ENCODE data around the gene HERC2. TPM values are rescaled to one million over a fixed set of nuclear protein-coding genes. Genes with fewer than 3 reads are reported as not detected.
"Not testable (repeated sequence)": the region's sequence is repeated elsewhere in the genome, so short reads cannot be mapped to it uniquely, and the experiment has no call there.

HERC2 gene
- total RNA-seq (69.0 TPM), polyA plus RNA-seq (10 to 100 TPM in 2 of 4 donors, 1 to 10 TPM in 2; 8.2 to 13.2 (median 10.0) TPM)

DNA sequence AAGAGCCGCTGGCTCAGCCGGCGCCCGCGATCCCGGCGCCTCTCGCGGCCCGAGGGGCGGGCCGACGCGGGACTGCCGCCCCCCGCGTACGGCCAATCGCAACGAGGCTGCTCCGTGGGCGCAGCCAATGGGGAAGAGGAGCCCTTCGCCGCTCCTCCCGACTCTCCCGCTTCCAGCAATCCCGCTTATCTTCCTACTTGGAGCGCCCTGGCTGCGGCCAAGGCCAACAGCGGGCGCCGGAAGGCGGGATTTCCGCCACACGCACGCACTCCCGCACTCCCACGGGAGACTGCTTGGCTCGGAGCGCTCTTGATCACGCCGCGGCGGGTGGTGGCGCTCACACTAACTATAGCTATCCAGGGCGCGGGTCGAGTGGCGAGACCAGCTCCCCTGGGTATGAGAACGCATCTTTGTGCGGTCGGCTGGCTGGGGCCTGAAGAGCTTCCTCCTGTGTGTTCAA lies at the start of gene HERC2:
TSS of gene HERC2 (minus strand) at position 51 of the 460 bp plus-strand sequence. CDS start 746 bp downstream, outside the sequence.
- not testable (repeated sequence) for H3K9me3 ChIP-seq (ENCODE audit: control insufficient read depth in 2 of 2, low read length in 2 of 2); H3K27ac ChIP-seq (ENCODE audit: insufficient read depth, low read length, poor library complexity, severe bottlenecking); DNase-seq; ATAC-seq (ENCODE audit: low read depth in 2 of 2); H3K36me3 Mint-ChIP-seq; H3K9me3 Mint-ChIP-seq; H3K27me3 Mint-ChIP-seq; H3K36me3 ChIP-seq (ENCODE audit: control insufficient read depth, insufficient read depth, low read length); H3K4me1 ChIP-seq (ENCODE audit: control insufficient read depth, insufficient read depth, low read length, poor library complexity, severe bottlenecking); H3K27me3 ChIP-seq (ENCODE audit: control insufficient read depth, insufficient read depth, low read length)
- H3K4me3 ChIP-seq (ENCODE audit: low read depth, low read length) = peak within 1 kb of the TSS; percentile 19
- Mint-ChIP-seq H3K27ac (peak within 1 kb of the TSS; percentile 80 to 96 (median 95)), H3K4me3 (peak within 1 kb of the TSS; percentile 97 to 99 (median 98)), H3K4me1 (peaks cover 3 to 16% (median 7%) of the 10 kb centered on the region in 4 donors)

GRCh38 chr15:28365502-28365901 lies 43.5 kb upstream of the HERC2 start:
- H3K4me1 Mint-ChIP-seq; H3K4me3 Mint-ChIP-seq; H3K4me3 ChIP-seq (ENCODE audit: low read depth, low read length); H3K27me3 Mint-ChIP-seq; H3K27me3 ChIP-seq (ENCODE audit: control insufficient read depth, insufficient read depth, low read length); ATAC-seq (ENCODE audit: low read depth in 2 of 2); H3K9me3 Mint-ChIP-seq; DNase-seq; H3K36me3 ChIP-seq (ENCODE audit: control insufficient read depth, insufficient read depth, low read length); H3K27ac Mint-ChIP-seq; H3K27ac ChIP-seq (ENCODE audit: insufficient read depth, low read length, poor library complexity, severe bottlenecking); H3K4me1 ChIP-seq (ENCODE audit: control insufficient read depth, insufficient read depth, low read length, poor library complexity, severe bottlenecking); H3K9me3 ChIP-seq (ENCODE audit: control insufficient read depth in 2 of 2, low read length in 2 of 2); H3K36me3 Mint-ChIP-seq: not testable (repeated sequence)

- H3K27ac ChIP-seq (ENCODE audit: insufficient read depth, low read length, poor library complexity, severe bottlenecking); H3K27me3 Mint-ChIP-seq; H3K4me3 Mint-ChIP-seq; H3K36me3 Mint-ChIP-seq; DNase-seq; H3K4me1 ChIP-seq (ENCODE audit: control insufficient read depth, insufficient read depth, low read length, poor library complexity, severe bottlenecking); H3K4me1 Mint-ChIP-seq; H3K27ac Mint-ChIP-seq; H3K36me3 ChIP-seq (ENCODE audit: control insufficient read depth, insufficient read depth, low read length); H3K27me3 ChIP-seq (ENCODE audit: control insufficient read depth, insufficient read depth, low read length); H3K4me3 ChIP-seq (ENCODE audit: low read depth, low read length); H3K9me3 ChIP-seq (ENCODE audit: control insufficient read depth in 2 of 2, low read length in 2 of 2); ATAC-seq (ENCODE audit: low read depth in 2 of 2); H3K9me3 Mint-ChIP-seq: not testable (repeated sequence)
These were observed 36.0 kb upstream of the HERC2 start, which contains the start of gene GOLGA6L24 for GRCh38 chr15:28357984-28358383. Gene GOLGA6L24 (minus strand): TSS chr15:28358084. CDS start chr15:28358023, 61 bp downstream.

DNA sequence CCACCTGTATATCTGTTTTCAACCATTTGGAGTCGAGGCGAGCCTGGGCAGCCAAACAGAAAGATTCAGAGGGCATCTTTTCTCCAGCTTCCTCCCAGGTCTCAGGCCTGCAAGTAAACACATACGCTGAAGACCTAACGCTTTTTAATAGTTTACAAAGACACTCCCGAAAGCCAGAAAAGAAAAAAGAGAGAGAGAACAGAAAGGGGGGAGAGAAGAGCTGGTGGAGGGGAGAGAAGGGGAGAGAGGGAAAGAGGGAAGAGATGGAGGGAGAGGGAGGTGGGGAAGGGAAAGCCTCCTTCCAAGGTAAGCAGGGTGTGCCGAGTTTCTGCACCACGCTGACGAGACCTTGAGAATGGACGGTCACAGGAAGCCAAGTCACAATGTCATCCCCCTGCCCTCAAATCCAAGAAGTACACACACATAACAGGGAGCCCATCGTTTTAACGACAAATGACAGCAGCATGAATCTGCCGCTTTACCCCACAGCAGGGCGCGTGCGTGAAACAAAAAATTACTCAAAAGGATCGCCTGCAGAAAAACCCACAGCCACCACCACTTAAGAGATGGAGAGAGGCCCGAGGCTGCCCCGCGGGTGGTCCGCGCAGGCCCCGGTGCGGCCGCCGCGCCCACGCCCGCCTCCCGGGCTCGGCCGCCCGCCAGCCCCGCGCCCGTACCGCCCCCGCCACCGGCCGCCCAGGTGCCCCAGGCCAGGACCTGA lies 461 bp downstream of the HERC2 start:
- H3K36me3 Mint-ChIP-seq; H3K9me3 Mint-ChIP-seq; H3K36me3 ChIP-seq (ENCODE audit: control insufficient read depth, insufficient read depth, low read length); H3K27ac ChIP-seq (ENCODE audit: insufficient read depth, low read length, poor library complexity, severe bottlenecking); H3K27me3 Mint-ChIP-seq; H3K9me3 ChIP-seq (ENCODE audit: control insufficient read depth in 2 of 2, low read length in 2 of 2); ATAC-seq (ENCODE audit: low read depth in 2 of 2); H3K4me1 ChIP-seq (ENCODE audit: control insufficient read depth, insufficient read depth, low read length, poor library complexity, severe bottlenecking); H3K27me3 ChIP-seq (ENCODE audit: control insufficient read depth, insufficient read depth, low read length): not testable (repeated sequence)
- Mint-ChIP-seq H3K4me3 (peak overlapping the region; percentile 97 to 99 (median 98)), H3K4me1 (peaks cover 3 to 16% (median 8%) of the 10 kb centered on the region in 4 donors), H3K27ac (peak overlapping the region; percentile 80 to 96 (median 95))
- DNase-seq = peak in 2 of 3 donors; percentile 7 to 17
- H3K4me3 ChIP-seq (ENCODE audit: low read depth, low read length) = peak overlapping the region; percentile 19

- DNase-seq; H3K27me3 Mint-ChIP-seq; H3K36me3 ChIP-seq (ENCODE audit: control insufficient read depth, insufficient read depth, low read length); H3K9me3 ChIP-seq (ENCODE audit: control insufficient read depth in 2 of 2, low read length in 2 of 2); H3K4me3 ChIP-seq (ENCODE audit: low read depth, low read length); H3K27me3 ChIP-seq (ENCODE audit: control insufficient read depth, insufficient read depth, low read length); H3K9me3 Mint-ChIP-seq; ATAC-seq (ENCODE audit: low read depth in 2 of 2); H3K4me1 ChIP-seq (ENCODE audit: control insufficient read depth, insufficient read depth, low read length, poor library complexity, severe bottlenecking); H3K27ac ChIP-seq (ENCODE audit: insufficient read depth, low read length, poor library complexity, severe bottlenecking): not testable (repeated sequence)
- peaks cover 11% of the 10 kb centered on the region for H3K36me3 Mint-ChIP-seq
- H3K27ac Mint-ChIP-seq = peak overlapping the region in 1 of 3 donors; percentile 36
- H3K4me1 Mint-ChIP-seq = peaks cover 3 to 16% (median 8%) of the 10 kb centered on the region in 4 donors
- peak overlapping the region in 2 of 4 donors; percentile 54 for H3K4me3 Mint-ChIP-seq
These were observed 2.3 kb downstream of the HERC2 start for GRCh38 chr15:28319725-28320124.

- Mint-ChIP-seq H3K36me3 (peaks cover 17% of the 10 kb centered on the region), H3K4me1 (peaks cover 5 to 19% (median 11%) of the 10 kb centered on the region in 4 donors)
- not testable (repeated sequence) for H3K27ac ChIP-seq (ENCODE audit: insufficient read depth, low read length, poor library complexity, severe bottlenecking); H3K4me3 ChIP-seq (ENCODE audit: low read depth, low read length); H3K4me3 Mint-ChIP-seq; H3K36me3 ChIP-seq (ENCODE audit: control insufficient read depth, insufficient read depth, low read length); H3K4me1 ChIP-seq (ENCODE audit: control insufficient read depth, insufficient read depth, low read length, poor library complexity, severe bottlenecking); H3K27me3 ChIP-seq (ENCODE audit: control insufficient read depth, insufficient read depth, low read length); ATAC-seq (ENCODE audit: low read depth in 2 of 2); DNase-seq; H3K9me3 Mint-ChIP-seq; H3K27ac Mint-ChIP-seq; H3K9me3 ChIP-seq (ENCODE audit: control insufficient read depth in 2 of 2, low read length in 2 of 2); H3K27me3 Mint-ChIP-seq
These were observed 3.2 kb downstream of the HERC2 start for GRCh38 chr15:28318828-28319227.

GRCh38 chr15:28318122-28318521 lies 3.9 kb downstream of the HERC2 start:
- not testable (repeated sequence) for H3K4me3 ChIP-seq (ENCODE audit: low read depth, low read length); DNase-seq; H3K4me1 ChIP-seq (ENCODE audit: control insufficient read depth, insufficient read depth, low read length, poor library complexity, severe bottlenecking); H3K27me3 Mint-ChIP-seq; H3K36me3 ChIP-seq (ENCODE audit: control insufficient read depth, insufficient read depth, low read length); H3K27ac Mint-ChIP-seq; H3K27me3 ChIP-seq (ENCODE audit: control insufficient read depth, insufficient read depth, low read length); H3K9me3 Mint-ChIP-seq; H3K4me3 Mint-ChIP-seq; ATAC-seq (ENCODE audit: low read depth in 2 of 2); H3K27ac ChIP-seq (ENCODE audit: insufficient read depth, low read length, poor library complexity, severe bottlenecking); H3K9me3 ChIP-seq (ENCODE audit: control insufficient read depth in 2 of 2, low read length in 2 of 2)
- Mint-ChIP-seq H3K36me3 (peaks cover 20% of the 10 kb centered on the region), H3K4me1 (peaks cover 5 to 19% (median 11%) of the 10 kb centered on the region in 4 donors)

DNA sequence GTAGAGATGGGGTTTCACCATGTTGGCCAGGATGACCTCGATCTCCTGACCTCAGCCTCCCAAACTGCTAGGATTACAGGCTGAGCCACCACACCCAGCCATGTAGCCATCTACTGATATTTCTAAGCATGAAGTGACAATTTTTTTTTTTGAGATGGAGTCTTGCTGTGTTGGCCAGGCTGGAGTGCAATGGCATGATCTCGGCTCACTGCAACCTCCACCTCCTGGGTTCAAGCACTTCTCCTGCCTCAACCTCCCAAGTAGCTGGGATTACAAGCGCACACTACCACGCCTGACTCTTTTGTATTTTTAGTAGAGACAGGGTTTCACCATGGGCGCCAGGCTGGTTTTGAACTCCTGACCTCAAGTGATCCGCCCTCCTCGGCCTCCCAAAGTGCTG lies 5.0 kb downstream of the HERC2 start:
- not testable (repeated sequence) for ATAC-seq (ENCODE audit: low read depth in 2 of 2); H3K27me3 Mint-ChIP-seq; H3K27ac Mint-ChIP-seq; H3K9me3 ChIP-seq (ENCODE audit: control insufficient read depth in 2 of 2, low read length in 2 of 2); H3K4me1 ChIP-seq (ENCODE audit: control insufficient read depth, insufficient read depth, low read length, poor library complexity, severe bottlenecking); DNase-seq; H3K4me3 ChIP-seq (ENCODE audit: low read depth, low read length); H3K36me3 ChIP-seq (ENCODE audit: control insufficient read depth, insufficient read depth, low read length); H3K4me3 Mint-ChIP-seq; H3K27ac ChIP-seq (ENCODE audit: insufficient read depth, low read length, poor library complexity, severe bottlenecking); H3K9me3 Mint-ChIP-seq; H3K27me3 ChIP-seq (ENCODE audit: control insufficient read depth, insufficient read depth, low read length)
- Mint-ChIP-seq H3K36me3 (peaks cover 20% of the 10 kb centered on the region), H3K4me1 (peaks cover 5 to 19% (median 11%) of the 10 kb centered on the region in 4 donors)

Data from CD4-positive, CD25-positive, alpha-beta regulatory T cell (primary cell).